TTC549 (cell line): ENCODE measurements around the gene GRN.

Experiments used
- FAIRE-seq: peaks from 2 replicates; lab custom pipeline; 2012; peaks lifted over from hg19 to GRCh38; lab: Jason Lieb, UNC

Gene GRN

GRCh38 chr17:44344939-44345453 lies at the start of gene GRN:
TSS of gene GRN (plus strand) at chr17:44345302. CDS start at chr17:44349165, 3,863 bp downstream.
- FAIRE-seq, result peak; percentile 93

- FAIRE-seq, result no peak
Measured at GRCh38 chr17:44297975-44298374, 47.1 kb upstream of the GRN start.

DNA sequence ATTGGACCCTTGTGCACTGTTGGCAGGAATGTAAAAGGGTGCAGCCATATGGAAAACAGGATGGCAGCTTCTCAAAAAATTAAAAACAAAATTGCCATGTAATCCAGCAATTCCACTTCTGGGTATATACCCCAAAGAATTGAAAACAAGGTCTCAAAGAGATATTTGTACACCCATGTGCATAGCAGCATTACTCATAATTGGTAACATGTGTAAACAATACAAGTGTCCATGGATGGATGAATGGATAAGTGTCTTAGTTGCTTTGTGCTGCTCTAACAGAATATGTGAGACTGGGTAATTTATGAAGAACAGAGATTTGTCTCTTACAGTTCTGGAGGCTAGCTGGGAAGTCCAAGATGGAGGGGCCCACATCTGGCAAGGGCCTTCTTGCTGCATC lies 40.5 kb upstream of the GRN start:
- FAIRE-seq, result no peak

- FAIRE-seq, result no peak
Measured at GRCh38 chr17:44307387-44308186, 37.5 kb upstream of the GRN start.

DNA sequence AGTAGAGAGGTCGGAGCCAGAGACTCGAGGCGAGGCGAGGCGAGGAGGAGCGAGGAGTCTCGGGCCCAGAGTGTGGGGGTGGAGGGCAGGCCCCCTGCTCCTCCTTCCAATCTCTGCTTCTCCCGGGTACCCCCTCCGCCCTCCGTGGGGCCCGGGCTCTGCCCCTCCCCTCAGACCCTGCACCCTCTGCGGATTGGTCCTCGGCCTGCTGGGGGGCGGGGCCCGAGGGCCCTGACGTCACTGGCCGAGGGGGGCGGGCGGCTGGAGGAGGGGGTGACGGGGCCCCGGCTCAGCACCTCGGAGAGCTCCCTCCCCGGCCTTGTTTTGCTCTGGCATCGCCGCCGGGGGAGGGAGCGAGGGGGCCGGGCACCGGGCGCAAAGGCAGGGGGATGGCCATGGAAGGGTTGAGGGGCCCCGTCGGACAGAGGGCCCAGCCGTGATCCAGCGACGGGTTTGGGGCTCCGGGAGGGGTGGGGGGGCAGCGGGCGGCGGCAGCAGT lies 36.7 kb upstream of the GRN start, which contains the start of gene RUNDC3A:
TSS of gene RUNDC3A (plus strand) at position 282 of the 499 bp plus-strand sequence. CDS start 232 bp downstream, outside the sequence.
- no peak for FAIRE-seq

DNA sequence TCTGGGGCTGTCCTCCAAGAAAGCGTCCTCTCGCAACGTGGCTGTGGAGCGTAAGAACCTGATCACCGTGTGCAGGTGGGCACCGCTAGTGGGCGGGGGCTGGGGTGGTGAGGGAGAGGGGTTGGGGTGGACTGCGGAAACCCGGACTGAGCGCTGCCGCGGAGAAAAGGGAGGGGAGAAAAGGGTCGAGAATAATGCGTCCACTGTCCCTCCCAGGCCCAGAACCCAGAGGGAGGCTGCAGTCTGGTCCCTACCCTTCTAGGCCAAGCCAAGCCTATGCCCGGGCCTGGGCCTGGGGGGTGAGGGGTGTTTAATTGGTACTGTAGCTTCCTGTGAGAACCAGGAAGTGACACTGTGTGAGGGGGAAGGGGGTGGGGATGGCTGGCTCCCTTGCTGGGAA lies 36.2 kb upstream of the GRN start:
- no peak for FAIRE-seq

DNA sequence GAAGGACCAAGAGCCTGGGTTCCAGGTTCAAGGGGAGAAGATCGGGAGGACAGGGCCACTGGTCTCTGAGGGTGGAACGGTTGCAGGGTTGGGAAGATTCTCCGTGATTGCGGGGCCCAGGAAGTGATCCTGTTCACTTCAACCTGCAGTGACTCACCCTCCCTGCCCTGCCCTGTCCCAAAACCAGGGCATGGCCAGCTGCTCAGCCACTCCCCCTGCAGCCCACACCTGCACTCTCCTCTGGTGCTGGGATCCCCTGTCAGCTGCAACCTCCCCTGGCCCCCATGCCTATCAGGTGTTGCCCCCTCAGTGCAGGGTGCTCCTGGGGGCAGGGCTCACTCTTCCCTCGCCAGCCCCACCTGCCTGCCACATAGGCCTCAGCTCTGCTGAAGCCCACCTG lies 35.6 kb upstream of the GRN start:
- no peak for FAIRE-seq

DNA sequence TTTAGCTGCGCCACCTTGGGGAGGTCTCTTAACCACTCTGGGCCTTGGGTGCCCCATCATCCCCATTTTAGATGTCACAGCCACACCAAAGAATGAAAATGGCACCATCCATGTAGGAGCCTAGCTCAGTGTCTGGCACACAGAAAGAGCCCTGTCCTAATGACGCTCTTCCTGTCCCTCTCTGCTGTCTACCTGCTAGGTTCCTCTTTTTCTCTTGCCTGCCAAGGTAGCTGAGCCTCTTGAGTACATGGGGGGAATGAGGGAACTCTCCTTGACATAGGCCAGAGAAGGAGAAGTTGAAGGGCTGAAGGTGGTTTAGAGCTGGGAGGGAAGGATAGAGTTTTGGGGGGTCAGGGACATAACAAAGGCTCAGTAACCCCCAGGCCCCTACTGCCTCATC lies 34.9 kb upstream of the GRN start:
- no peak for FAIRE-seq

DNA sequence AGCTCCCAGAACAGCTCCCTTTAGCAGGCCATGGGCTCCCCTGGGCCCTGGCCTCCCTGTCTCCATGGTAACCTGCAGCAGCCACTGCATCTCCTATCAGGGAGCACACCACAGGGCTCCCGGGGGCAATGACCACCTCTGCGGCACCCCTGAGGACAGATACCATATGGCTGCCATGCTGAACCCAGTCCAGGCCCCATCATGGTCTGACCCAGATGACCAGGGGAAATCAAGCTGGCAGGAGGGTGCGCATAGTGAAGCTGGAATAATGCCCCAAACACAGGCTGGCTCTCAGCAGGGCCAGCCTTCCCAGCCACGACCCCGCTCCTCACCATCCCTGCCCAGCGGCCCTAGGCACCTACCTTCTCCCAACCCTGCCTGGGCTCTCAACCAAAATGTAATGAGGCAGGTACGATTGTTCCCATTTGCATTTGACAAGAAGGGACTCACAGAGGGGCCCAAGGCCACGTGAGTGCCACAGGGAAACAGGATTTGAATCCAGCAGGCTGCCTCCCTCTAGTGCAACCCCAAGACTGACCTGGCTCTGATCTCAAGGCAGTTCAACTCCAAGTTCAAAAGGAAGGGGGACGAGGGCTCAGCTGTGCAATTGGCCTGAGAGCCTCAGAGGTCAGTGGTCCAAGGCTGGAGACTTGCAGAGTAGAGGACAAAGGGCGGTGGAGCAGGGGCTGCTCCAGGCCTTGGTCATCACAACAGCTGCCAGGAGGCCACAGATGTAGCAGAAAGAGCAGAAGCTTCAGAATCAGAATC lies 34.3 kb upstream of the GRN start:
- FAIRE-seq, result no peak

DNA sequence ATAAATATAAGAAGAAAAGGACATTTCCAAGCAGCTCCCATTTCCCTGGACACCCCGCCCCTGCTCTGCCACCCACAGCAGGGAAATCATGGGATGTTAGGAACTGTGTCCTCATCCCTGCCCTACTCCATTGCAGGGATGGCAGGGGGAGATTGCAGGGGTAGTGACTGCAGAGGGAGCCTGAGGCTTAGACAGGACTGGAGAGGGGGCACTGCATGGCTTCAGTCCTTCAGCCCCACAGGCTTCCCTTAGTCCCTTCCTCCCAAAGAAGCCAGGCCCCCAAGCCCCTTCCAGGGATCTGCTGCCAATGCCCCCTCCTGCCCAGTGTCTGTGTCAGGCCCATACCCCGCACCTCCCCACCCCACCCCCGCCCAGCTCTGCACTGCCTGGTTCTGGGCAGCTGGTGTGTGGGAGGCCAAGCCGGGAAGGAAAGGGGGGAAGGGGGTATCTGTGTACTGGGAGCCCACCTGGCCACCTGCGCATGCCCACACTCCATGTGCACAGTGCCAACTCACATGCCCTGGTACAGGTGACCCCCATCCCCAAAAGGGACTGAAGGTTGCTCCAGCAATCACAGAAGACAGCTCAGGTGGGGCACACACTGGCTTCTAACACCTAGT lies 33.4 kb upstream of the GRN start:
- no peak for FAIRE-seq

DNA sequence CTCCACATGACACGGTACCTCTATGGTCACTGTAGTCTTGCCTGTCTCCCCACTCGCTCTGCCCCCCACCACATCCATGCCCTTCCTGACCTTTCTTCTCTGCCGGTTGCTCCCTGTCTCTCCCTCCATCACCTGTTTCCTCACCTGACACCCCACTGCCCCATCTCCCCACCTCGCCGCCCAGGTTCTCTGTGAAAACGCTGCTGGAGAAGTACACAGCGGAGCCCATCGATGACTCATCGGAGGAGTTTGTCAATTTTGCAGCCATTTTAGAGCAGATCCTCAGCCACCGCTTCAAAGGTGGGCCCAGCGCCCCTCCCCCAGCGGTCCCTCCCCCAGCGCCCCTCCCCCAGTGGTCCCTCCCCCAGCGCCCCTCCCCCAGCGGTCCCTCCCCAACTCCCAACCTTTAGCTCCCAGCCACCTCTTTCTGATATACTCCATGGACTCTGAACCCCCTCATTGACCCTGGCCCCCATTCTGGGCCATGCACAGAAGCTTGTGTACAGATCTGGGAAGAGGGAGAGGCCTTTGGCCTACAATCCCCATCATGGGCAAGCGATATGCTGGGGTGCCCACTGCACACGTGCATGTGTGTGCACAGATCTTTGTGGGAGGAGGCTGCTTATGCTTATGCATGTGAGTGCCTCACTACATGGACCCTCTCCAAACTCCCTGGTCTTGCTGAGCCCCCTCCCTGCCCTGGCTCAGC lies 32.6 kb upstream of the GRN start:
- no peak for FAIRE-seq

GRCh38 chr17:44314031-44314430 lies 31.1 kb upstream of the GRN start:
- FAIRE-seq, result no peak

DNA sequence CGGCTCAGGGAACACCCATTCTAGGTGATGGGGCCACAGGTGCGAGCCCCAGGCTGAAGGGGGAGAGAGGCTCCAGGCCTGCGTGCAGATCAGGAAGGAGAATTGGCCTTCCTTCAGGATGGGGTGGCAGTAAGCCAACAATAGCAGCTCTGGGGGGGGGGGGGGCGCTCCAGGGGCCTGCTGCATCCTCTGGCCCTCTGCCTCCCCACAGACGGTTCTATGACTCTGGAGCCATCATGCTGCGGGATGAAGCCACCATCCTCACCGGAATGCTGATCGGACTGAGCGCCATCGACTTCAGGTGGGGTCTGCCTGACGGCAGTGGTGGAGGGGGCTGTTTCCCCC lies 30.6 kb upstream of the GRN start:
- no peak for FAIRE-seq

DNA sequence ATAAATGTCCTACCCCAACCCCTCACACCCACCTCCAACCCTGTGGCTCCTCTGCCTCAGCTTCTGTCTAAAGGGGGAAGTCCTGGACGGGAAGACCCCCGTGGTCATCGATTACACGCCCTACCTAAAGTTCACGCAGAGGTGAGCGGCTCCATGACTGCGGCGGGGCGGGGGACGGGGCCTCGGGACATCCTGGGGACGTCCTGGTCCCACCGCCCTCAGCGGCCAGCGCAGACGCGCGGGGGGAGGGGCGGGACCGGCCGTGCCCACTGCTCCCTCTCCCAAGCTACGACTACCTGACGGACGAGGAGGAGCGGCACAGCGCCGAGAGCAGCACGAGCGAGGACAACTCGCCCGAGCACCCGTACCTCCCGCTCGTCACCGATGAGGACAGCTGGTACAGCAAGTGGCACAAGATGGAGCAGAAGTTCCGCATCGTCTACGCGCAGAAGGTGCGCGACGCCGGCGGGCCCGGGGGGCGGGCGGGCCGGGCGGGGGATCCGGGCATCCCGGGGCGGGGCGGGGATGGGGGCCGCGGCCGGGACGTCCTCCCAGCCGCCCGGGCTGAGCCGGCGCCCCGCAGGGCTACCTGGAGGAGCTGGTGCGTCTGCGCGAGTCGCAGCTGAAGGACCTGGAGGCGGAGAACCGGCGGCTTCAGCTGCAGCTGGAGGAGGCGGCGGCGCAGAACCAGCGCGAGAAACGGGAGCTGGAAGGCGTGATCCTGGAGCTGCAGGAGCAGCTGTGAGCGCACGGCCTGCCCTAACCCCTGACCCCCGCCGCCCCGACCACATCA lies 30.0 kb upstream of the GRN start:
- FAIRE-seq, result no peak

GRCh38 chr17:44315760-44316731 lies 29.1 kb upstream of the GRN start:
- no peak for FAIRE-seq

- no peak for FAIRE-seq
Measured at GRCh38 chr17:44317545-44317944, 27.6 kb upstream of the GRN start.

- no peak for FAIRE-seq
Measured at GRCh38 chr17:44318077-44318892, 26.8 kb upstream of the GRN start.

GRCh38 chr17:44320066-44320465 lies 25.0 kb upstream of the GRN start:
- no peak for FAIRE-seq
